ENCODE results near the gene LRCOL1. TPM values are rescaled to one million over a fixed set of nuclear protein-coding genes. Genes with fewer than 3 reads are reported as not detected.

LRCOL1 gene
- total and polyA plus RNA-seq, 11 donors: not detected

DNA sequence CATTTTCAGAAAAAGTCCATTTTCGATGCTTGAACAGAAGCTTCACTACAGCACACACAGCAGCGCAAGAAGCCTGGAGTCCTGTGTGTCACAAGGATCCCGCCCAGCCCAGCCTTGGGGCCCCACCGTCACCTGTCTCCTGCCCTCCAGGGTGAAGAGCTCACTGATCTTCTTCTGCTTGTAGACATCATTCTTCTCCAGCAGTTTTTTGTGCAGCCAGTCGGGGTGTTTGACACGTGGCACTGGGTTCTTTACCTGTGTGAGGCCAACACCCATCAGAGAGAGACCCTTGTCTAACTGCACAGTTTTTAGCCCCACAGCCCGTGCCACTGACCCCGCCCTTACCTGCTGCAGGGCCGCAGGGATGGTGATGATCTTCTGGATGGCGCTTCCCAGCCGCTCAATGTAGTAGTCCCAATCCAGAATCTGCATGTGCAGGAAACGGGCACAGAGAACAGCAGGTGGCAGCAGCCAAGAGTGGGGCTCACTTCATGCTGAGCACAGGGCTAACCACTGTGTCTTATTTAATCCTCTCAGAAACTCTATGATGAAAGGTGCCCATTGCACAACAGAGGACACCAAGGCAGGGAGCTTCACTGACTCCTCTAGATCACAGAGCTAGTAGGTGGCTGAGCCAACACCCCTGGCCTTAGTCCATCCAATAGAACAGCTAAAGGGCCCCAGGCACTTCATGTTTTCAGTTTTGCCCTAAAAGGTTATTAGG is 46.8 kb upstream of the LRCOL1 start:
- no peaks in the 10 kb centered on the region for H3K9me3 ChIP-seq
- ATAC-seq: no peak
- H3K36me3 ChIP-seq: peaks cover 0 to 100% (median 91%) of the 10 kb centered on the region in 9 donors
- DNase-seq: no peak
- no peaks in the 10 kb centered on the region for H3K4me1 ChIP-seq
- H3K27ac ChIP-seq: no peak overlapping the region
- WGBS, 4 donors: 94 to 97% (median 96%) methylated on average over 12 of the region's 12 CpGs
- intact Hi-C loops (cut with DNase I): no loop called here
- H3K27me3 ChIP-seq: no peaks in the 10 kb centered on the region
- no peak overlapping the region for H3K4me3 ChIP-seq
- TF ChIP-seq POLR2A (IDR thresholded peaks at IDR 0.05): no peak
- TF ChIP-seq, protein P1, sequence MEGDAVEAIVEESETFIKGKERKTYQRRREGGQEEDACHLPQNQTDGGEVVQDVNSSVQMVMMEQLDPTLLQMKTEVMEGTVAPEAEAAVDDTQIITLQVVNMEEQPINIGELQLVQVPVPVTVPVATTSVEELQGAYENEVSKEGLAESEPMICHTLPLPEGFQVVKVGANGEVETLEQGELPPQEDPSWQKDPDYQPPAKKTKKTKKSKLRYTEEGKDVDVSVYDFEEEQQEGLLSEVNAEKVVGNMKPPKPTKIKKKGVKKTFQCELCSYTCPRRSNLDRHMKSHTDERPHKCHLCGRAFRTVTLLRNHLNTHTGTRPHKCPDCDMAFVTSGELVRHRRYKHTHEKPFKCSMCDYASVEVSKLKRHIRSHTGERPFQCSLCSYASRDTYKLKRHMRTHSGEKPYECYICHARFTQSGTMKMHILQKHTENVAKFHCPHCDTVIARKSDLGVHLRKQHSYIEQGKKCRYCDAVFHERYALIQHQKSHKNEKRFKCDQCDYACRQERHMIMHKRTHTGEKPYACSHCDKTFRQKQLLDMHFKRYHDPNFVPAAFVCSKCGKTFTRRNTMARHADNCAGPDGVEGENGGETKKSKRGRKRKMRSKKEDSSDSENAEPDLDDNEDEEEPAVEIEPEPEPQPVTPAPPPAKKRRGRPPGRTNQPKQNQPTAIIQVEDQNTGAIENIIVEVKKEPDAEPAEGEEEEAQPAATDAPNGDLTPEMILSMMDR (IDR thresholded peaks at IDR 0.05): no peak

DNA sequence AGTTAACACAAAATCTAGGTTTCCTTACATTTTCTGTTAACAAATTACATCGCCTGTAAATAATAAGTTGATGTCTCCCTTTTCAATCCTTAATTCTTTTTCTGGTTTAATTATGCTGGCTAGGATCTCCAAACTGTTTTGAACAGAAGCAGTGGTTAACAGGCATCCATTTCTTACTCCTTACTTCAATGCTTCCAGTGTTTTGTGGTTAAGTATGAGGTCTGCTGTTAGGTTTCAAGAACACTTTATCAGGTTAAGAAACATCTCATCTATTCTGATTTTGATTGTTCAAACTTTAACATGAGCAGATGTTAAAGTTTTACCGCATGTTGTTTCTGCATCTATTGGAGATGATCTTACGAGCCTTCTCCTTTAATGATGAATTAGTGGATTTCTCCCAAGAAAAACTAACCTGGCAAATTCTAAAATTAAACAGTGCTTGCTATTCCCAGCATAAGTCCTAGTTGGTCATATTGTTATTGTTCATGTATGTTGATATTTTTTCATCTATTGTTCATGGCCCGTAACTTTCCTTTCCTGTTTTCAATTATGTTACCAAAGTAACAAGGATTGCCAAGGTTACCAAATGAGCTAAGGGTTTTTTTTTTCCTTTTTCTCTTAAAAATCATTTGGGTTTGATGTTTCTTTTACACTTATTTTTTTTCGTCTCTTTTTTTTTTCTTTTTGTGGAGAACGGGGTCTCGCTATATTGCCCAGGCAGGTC is 43.3 kb upstream of the LRCOL1 start:
- no peaks in the 10 kb centered on the region for H3K27me3 ChIP-seq
- ATAC-seq (no peak), DNase-seq (no peak)
- H3K9me3 ChIP-seq: no peaks in the 10 kb centered on the region
- intact Hi-C loops (cut with DNase I): no loop called here
- TF ChIP-seq POLR2A (IDR thresholded peaks at IDR 0.05): no peak
- TF ChIP-seq, protein P1 (IDR thresholded peaks at IDR 0.05): no peak
- H3K4me3 ChIP-seq: no peak overlapping the region
- 82 to 87% (median 84%) methylated on average over 7 of the region's 7 CpGs for WGBS, 4 donors
- H3K27ac ChIP-seq: no peak overlapping the region
- H3K4me1 ChIP-seq: no peaks in the 10 kb centered on the region
- peaks cover 0 to 87% (median 76%) of the 10 kb centered on the region in 9 donors for H3K36me3 ChIP-seq

DNA sequence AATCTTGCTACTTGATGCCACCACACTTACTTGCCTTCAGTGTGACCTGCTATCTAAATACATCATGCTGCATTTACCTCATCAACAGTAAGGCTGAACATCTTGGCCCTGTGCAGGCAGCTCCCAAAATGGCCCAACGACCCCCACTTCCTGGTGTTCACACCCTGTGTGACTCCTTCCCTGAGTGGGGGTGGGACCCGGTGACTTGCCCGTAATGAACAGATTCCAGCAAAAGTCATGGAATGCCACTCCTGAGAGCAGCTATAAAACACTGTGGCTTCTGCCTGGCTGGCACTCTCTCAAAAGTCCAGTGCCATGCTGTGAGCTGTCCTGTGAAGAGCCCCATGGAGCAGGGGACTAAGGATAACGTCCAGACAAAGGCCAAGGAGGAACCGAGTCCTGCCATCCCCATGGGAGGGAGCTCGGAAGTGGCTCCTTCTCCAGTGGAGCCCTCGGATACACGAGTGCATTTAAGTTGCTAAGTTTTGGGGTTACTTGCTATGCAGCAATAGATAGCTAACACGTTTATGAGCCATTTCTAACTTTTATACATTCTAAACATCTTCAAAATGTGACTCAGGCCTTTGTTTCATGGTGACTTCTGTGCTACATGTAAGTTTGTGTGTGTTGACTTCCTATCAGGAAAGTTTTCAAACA is 41.2 kb upstream of the LRCOL1 start:
- DNase-seq: no peak
- no peaks in the 10 kb centered on the region for H3K9me3 ChIP-seq
- TF ChIP-seq POLR2A (IDR thresholded peaks at IDR 0.05): no peak
- TF ChIP-seq, protein P1 (IDR thresholded peaks at IDR 0.05): no peak
- no peak overlapping the region for H3K4me3 ChIP-seq
- H3K4me1 ChIP-seq: no peaks in the 10 kb centered on the region
- no peak overlapping the region for H3K27ac ChIP-seq
- WGBS, 4 donors: 72 to 86% (median 81%) methylated on average over 9 of the region's 9 CpGs
- H3K36me3 ChIP-seq: peaks cover 0 to 87% (median 74%) of the 10 kb centered on the region in 9 donors
- intact Hi-C loops (cut with DNase I): no loop called here
- no peak for ATAC-seq
- no peaks in the 10 kb centered on the region for H3K27me3 ChIP-seq
